Lower leg skin (tissue), 4 donors: ENCODE measurements around the gene ANKRD23. TPM values are rescaled to one million over a fixed set of nuclear protein-coding genes. Genes with fewer than 3 reads are reported as not detected.

Experiments
- DNase-seq, 2 donors: peaks; one replicate each; pipeline ENCODE4 v3.0.0-alpha.2; 2019; ENCODE audit warnings: low spot score in 2 of 2
- H3K4me3 ChIP-seq: fragments of 200-600 bp; sonication (generic); 2 replicates; pipeline ENCODE4 v1.5.1; 2017; ENCODE audit warnings: mild to moderate bottlenecking, low read depth; ENCODE audit not compliant: poor library complexity, severe bottlenecking
- POLR2A ChIP-seq, 2 donors: fragments of 450-650 bp; IDR thresholded peaks; one replicate each; pipeline ENCODE4 v1.6.1; 2016 to 2017; ENCODE audit warnings: antibody characterized with exemption in 2 of 2, mild to moderate bottlenecking in 1 of 2, moderate library complexity in 1 of 2
- WGBS, 2 donors: methylation state at CpG; one replicate each; pipeline ENCODE4 v1.1.5; 2018; 5-methylcytosine and 5-hydroxymethylcytosine counted together
- intact Hi-C: fragments of 100-400 bp; cut with DNase I; formaldehyde crosslinking; loops from one replicate; pipeline ENCODE4 v1.15.0; 2023; ENCODE audit warnings: low total_unique reads
- total RNA-seq, 4 donors: library from RNA; depleted of rRNA; stranded (reverse); fragments of >200 nt; gene quantifications; one replicate each; pipeline ENCODE4 v1.1.0, GENCODE V29; 2016
- TF ChIP-seq, protein P1 (sequence below), 3 donors: fragments of 450-650 bp; IDR thresholded peaks; one replicate each; pipeline ENCODE4 v1.5.1; 2016; ENCODE audit warnings: antibody characterized with exemption in 3 of 3, mild to moderate bottlenecking in 3 of 3, moderate library complexity in 2 of 3

ANKRD23 gene
- total RNA-seq, 4 donors from 2014 or later, result 4.9 to 12.4 (median 8.8) TPM

DNA sequence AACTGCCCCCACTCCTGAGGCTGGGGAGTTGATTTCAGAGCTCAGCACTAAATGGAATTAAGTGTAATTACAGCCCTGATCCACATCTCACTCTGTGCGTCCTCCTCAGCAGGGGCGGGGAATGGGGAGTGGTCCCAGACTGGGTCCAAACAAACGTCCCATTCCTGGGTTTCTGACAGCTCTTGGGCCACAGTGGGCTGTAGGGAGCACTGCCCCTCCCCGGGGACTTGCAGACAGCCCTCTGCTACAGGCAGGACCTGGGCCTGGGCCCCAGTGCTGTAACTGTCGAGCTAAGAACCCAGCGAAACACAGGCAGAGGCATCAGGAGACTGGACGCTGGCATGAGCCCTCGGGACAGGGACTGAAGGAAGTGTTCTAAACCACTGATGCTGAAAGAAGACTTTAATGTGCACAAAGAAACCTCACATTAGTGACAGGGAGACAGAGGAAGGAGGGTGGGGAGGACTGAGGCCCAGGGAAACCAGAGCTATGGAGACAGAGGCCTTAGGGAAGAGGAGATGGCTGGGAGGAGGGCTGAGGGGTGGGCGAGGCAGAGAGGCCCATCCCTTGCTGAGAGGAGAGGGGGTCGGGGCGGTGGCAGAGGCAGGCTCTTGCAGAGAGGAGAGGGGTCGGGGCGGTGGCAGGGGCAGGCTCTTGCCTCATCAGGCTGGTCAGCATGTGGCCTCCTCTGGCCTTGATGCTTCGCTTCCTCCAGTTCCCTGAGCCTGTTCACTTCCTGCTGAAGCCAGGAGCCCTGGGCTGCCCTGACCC is 31.9 kb upstream of the ANKRD23 start:
- no peak overlapping the region for H3K4me3 ChIP-seq
- WGBS, 2 donors, result 69 to 70% methylated on average over 14 of the region's 14 CpGs
- intact Hi-C loops, result no loop called here
- DNase-seq, result no peak
- TF ChIP-seq, protein P1, sequence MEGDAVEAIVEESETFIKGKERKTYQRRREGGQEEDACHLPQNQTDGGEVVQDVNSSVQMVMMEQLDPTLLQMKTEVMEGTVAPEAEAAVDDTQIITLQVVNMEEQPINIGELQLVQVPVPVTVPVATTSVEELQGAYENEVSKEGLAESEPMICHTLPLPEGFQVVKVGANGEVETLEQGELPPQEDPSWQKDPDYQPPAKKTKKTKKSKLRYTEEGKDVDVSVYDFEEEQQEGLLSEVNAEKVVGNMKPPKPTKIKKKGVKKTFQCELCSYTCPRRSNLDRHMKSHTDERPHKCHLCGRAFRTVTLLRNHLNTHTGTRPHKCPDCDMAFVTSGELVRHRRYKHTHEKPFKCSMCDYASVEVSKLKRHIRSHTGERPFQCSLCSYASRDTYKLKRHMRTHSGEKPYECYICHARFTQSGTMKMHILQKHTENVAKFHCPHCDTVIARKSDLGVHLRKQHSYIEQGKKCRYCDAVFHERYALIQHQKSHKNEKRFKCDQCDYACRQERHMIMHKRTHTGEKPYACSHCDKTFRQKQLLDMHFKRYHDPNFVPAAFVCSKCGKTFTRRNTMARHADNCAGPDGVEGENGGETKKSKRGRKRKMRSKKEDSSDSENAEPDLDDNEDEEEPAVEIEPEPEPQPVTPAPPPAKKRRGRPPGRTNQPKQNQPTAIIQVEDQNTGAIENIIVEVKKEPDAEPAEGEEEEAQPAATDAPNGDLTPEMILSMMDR (IDR thresholded peaks at IDR 0.05), result no peak
- TF ChIP-seq POLR2A (IDR thresholded peaks at IDR 0.05), result no peak

DNA sequence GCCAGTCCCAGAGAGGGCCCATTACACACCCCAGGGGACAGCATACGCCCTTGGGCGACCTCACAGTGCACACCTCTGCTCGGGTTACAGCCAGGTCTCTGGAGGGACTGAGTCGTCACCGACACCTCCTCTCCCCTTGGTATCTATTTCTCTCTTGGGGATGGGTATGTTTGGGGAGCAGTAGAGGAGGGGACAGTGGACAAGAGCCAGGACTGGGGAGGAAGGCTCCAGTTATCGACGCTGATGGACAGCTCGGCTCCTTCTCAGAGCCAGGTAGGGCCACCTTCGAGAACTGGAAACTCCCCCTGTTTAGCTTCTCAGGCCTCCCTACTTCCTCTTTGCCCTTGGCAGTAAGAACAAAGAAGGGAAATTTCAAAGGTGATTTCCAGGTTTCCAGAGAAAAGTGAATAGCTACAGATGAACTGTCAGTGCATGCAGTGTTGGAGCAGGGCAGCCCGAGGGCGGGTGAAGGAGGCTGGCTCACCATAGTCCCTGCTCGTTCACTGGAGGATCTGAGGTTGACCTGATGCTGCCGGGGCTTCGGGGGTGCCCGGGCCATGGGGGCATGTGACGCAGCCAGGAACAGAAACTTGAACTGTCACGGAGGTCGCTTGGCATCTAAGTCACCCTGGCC is 30.5 kb upstream of the ANKRD23 start:
- TF ChIP-seq, protein P1 (IDR thresholded peaks at IDR 0.05), result no peak
- no peak for TF ChIP-seq POLR2A (IDR thresholded peaks at IDR 0.05)
- 23 to 29% methylated on average over 18 of the region's 18 CpGs for WGBS, 2 donors
- DNase-seq, result no peak
- intact Hi-C loops, result no loop called here
- H3K4me3 ChIP-seq, result no peak overlapping the region

DNA sequence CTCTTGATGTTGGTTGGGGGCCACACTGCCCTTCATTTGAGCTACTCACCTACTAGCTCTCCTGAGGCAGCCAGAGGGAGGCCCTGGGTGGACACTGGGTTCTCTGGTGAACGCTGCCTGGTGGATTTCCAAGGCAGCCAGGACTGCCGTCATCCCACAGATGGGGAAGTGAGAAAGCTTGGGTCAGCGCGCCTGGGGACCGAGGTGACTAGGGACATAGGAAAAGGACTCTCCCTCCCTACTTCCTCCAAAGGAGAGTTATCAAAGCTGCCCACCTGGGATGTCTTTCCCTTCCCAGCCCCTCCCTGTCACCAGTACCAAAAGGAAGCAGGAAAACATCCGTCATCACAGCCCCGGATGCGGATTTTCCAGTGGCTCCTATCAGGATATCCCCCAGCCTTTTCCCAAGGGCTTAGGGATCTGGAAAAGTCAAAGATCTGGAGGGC is 29.9 kb upstream of the ANKRD23 start:
- WGBS, 2 donors, result 55 to 63% methylated on average over 7 to 8 of the region's 8 CpGs
- peak in 1 of 2 donors; percentile 93 for DNase-seq
- no peak overlapping the region for H3K4me3 ChIP-seq
- no peak for TF ChIP-seq POLR2A (IDR thresholded peaks at IDR 0.05)
- TF ChIP-seq, protein P1 (IDR thresholded peaks at IDR 0.05), result no peak
- intact Hi-C loops, result no loop called here

DNA sequence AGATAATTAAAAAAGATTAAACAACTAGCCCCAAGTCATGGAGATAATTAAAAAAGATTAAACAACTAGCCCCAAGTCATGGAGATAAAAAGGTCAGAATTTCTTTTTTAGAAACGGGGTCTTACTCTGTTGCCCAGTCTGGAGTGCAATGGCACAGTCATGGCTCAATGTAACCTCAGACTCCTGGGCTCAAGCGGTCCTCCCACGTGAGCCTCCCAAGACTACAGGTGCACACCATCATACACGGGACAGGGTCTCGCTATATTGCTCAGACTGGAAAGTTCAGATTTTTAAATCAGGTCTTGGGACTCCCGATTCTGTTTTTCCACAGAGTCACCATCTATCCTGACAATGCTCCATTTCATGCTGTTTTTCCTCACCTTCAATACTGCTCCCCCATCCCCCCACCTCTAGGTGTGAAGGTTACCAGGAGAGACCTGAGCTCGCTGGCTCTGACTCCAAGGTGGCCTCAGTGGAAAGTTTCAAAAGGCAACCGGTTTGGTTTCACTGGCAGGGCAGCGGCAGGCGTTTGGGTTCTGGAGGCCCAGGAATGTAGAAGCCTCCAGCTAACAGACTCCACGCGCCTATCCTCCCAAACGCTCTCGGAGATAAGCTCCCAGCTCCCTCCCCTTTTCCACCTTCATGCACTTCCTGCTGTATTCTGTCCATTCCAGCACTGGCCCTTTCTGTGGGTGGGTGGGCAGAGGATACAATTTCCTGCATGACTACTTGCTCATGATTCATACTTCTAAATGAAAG is 28.9 kb upstream of the ANKRD23 start:
- intact Hi-C loops, result no loop called here
- WGBS, 2 donors, result 60 to 72% methylated on average over 14 of the region's 14 CpGs

DNA sequence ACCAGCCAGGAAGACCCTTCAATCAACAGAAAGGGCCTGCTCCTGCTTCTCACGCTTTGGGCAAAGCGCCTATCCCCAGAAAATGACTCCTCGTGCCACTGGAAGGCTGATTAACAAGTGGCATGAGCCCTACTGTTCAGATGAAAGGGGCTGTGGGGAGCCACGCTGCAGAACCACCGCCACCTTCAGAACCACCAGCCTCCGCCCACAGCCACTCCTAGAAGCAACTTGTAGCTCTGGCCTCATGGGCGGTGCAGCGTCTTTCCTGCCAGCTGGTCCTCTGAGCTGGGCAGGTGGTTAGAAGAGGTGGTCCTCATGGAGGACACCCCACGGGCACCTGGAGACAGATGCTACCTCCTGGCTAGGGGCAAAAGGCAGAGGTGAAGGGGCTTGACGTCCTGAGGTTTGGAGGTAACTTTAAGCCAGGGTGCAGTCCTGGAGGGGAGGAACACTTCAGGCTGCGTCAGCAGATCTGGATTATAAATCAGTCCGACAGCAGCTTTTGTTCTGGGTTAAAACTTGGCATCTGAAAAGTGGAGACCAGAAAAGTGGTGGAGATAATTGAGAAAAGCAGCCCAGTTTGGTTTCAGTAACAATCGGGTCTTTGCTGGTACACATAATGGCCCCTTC is 26.9 kb upstream of the ANKRD23 start:
- no peak for TF ChIP-seq POLR2A (IDR thresholded peaks at IDR 0.05)
- TF ChIP-seq, protein P1 (IDR thresholded peaks at IDR 0.05), result no peak
- WGBS, 2 donors, result 3 to 8% methylated on average over 13 of the region's 13 CpGs
- no peak overlapping the region for H3K4me3 ChIP-seq
- DNase-seq, result peak; percentile 68 to 93
- intact Hi-C loops, result no loop called here

More for the DNA sequence above, 28.9 kb upstream of the ANKRD23 start:
- H3K4me3 ChIP-seq, result no peak overlapping the region
- DNase-seq, result no peak
- TF ChIP-seq, protein P1 (IDR thresholded peaks at IDR 0.05), result no peak
- TF ChIP-seq POLR2A (IDR thresholded peaks at IDR 0.05), result no peak
